ENCODE measurements around the gene HARS2. TPM values are rescaled to one million over a fixed set of nuclear protein-coding genes. Genes with fewer than 3 reads are reported as not detected.
A peak's percentile ranks its signal among the peaks of the same experiment; 100 is the strongest.
"Not testable (repeated sequence)": the region's sequence is repeated elsewhere in the genome, so short reads cannot be mapped to it uniquely, and the experiment has no call there.

The HARS2 gene
- total RNA-seq, 2 donors from 2014 or later, result 19.2 TPM

DNA sequence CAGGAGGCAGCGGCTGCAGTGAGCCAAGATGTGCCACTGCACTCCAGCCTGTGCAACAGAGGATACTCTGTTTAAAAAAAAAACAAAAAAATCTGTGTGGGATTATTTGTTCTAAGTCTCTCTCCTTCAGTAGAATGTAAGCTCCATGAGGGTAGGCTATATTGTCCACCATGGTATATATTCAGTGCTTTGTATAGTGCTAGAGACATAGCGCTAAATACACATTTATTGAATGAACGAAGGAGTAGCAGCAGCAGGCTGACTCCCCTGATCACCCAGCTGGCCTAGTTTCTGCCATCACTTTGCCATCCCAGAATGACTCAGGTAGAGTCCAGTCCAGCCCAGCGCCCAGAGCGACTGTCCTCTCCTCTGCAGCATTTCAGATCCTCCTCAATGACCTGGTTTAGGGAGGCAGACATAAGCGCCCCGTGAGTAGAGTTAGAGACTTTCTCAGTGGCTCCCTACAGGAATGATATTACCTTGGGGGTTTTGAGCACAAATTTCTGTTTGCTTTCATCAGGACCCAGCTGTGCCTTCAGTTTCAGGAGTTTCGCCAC, 801 bp upstream of the HARS2 start:
- DNase-seq (no peak), ATAC-seq (peak in 1 of 2 donors; percentile 1)
- intact Hi-C loops (cut with DNase I), result loop anchor here in 1 of 2 donors (2.0 kb wide), 1 partner anchor 26 kb away; the partner anchor contains the start of gene WDR55

DNA sequence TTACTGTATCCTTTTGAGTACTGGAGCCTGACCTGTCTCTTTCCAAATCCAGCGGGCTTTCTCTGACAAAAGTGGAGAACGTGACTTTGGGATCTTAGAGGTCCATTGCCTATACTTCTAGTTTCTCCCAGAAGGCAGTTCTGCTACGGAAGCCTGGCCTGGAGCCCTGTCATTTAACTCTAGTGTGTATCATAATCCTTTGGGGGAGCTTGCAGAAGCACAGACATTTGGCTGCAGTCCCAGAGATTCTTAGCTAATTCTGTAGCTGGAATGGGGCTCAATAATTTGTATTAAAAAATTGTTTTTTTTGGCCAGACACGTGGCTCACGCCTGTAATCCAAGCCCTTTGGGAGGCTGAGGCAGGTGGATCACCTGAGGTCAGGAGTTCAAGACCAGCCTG, 3.0 kb downstream of the HARS2 start:
- intact Hi-C loops (cut with DNase I), result no loop called here
- DNase-seq, result no peak
- no peak for ATAC-seq

DNA sequence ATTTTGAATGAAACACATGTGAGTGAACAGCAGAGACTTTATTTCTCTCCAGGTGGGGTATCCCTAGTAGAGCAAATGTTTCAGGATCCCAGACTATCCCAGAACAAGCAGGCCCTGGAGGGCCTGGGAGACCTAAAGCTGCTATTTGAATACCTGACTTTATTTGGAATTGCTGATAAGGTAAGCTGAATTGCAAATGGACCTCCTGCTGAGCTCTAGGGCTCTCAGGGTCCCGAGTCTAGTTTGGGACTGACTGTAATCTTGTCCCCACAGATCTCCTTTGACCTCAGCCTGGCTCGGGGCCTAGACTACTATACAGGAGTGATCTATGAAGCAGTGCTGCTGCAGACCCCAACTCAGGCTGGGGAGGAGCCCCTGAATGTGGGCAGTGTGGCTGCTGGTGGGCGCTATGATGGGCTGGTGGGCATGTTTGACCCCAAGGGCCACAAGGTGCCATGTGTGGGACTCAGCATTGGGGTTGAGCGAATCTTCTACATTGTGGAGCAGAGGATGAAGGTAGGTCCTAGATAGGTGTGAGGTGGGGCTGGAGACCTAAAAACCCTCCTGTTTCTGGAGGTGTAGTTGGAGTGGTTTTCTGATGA, 5.7 kb downstream of the HARS2 start:
- DNase-seq (no peak), ATAC-seq (no peak)
- intact Hi-C loops (cut with DNase I), result no loop called here

DNA sequence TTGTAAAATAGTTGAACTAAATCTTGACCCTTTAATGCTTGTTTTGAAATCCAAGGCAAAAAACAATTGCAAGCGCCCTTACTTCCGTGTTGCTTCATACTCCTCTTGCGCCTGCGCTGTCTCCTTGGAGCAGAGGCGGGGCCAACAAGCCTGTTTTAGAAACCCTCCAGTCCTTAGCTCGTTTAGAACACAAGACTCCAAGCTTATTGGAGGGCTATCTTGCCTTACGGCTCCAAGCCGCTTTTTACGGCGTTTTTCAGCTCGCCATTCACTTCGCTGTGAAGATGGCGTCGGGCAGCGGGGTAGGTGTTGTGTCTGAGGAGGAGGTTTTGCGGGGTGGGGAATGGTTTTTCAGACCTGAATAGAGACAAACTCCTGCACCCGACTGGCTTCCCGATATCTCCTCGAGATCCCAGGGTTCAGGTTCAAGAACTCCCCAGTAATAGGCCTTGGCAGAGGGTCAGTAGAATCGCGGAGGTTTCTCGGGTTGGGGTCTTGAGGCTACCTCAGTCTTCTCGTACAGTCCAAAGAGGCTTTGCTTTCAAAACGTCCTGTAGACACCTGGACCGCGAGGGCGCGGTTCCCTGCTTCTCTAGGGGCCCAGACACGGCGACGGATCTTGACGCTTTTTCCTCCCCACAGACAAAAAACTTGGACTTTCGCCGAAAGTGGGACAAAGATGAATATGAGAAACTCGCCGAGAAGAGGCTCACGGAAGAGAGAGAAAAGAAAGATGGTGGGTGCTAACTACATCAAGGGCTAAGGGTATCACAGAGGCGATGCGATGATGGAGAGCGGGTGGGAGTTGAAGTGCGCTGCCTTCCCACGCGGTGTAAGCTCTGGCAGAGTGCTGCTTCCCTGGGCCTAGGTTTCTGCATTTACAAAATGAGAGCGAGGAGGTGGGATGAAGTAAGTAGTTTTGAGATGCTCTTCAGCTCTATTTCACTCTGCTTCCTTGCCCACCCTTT, 9.2 kb downstream of the HARS2 start, which contains the start of gene ZMAT2:
TSS of gene ZMAT2 (plus strand) at position 271 of the 968 bp plus-strand sequence. CDS start at position 285, 14 bp downstream.
- peak; percentile 99 to 100 for ATAC-seq
- peak; percentile 95 for DNase-seq
- intact Hi-C loops (cut with DNase I), result no loop called here

DNA sequence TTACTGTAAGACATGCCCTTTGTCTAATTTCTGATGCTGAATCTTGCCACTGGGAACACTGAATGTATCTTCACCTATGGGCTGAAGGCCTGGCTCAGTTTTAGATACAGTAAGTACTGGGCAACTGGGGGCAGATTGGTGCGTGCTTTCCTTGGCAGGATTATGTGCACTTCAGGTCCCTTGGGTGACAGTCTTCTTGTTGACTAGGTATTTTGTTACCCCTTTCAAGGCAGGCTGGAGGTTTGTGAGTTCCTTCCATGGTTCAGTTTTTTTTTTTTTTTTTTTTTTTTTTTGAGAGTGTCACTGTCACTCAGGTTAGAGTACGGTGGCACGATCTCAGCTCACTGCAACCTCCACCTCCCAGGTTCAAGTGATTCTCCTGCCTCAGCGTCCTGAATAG, 16.6 kb downstream of the HARS2 start:
- DNase-seq (no peak), ATAC-seq (no peak)
- intact Hi-C loops (cut with DNase I), result no loop called here

DNA sequence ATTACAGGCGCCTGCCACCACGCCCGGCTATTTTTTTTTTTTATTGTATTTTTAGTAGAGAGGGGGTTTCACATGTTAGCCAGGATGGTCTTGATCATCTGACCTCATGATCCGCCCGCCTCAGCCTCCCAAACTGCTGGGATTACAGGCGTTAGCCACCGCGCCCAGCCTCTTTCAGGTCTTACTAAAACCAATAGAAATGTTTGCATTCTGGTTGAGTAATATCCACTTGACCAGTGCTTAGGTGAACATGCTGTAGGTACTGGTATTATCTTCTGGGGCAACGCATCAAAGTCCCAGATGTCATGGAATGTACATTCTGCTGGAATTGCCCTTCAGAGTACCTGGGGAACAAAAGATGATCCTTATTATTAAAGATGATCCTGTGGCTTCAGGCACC, 17.5 kb downstream of the HARS2 start:
- intact Hi-C loops (cut with DNase I); DNase-seq; ATAC-seq: not testable (repeated sequence)

DNA sequence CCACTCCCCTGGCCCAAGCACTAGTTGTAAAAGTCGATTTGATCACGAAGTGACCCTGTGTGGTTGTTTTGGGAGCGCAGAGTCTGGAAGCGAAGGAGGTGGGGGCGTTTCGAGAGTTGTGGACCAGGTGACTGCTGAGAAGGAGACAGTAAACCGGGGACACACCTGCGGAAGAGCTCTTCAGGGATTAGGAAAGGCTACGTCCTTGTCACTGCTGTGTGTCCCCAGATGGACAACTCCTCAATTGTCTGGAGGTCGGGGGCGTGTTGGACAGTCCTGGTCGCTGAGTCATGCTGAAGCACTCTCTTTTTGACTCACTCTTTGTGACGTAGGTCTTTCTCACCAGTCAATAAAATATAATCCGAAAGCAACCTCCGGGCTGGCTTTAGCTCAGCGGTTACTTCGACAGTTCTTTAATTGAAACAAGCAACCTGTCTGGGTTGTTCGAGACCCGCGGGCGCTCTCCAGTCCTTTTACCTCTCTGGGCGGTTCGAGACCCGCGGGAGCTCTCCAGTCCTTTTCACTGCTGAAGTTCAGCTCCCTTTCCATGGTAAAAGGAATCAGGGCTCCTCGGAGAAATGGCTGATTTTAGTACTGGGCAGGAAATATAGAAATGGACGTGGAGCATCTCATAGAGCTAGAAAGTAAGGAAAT, 19.8 kb downstream of the HARS2 start:
- peak; percentile 89 for DNase-seq
- peak; percentile 93 to 97 for ATAC-seq
- intact Hi-C loops (cut with DNase I), result no loop called here

DNA sequence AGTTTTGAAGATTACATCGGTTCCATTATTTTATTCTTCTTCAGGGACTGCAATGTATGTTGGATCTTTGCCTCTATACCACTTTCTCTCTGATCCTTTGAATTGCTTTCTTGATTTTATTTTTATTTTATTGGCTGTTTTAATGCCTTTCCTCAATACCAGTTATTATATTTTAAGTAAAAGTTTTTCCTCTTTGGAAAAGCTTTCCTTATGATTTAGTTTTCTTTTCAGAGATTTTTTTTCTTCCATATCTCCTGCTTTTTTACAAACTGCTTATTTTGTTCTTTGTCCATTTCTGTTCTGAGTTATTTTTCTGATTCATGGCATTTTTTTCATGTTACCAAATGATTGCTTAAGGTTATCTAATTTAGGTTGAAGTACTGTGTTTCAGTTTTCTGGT, 20.5 kb downstream of the HARS2 start:
- intact Hi-C loops (cut with DNase I), result no loop called here
- no peak for DNase-seq
- ATAC-seq, result no peak

DNA sequence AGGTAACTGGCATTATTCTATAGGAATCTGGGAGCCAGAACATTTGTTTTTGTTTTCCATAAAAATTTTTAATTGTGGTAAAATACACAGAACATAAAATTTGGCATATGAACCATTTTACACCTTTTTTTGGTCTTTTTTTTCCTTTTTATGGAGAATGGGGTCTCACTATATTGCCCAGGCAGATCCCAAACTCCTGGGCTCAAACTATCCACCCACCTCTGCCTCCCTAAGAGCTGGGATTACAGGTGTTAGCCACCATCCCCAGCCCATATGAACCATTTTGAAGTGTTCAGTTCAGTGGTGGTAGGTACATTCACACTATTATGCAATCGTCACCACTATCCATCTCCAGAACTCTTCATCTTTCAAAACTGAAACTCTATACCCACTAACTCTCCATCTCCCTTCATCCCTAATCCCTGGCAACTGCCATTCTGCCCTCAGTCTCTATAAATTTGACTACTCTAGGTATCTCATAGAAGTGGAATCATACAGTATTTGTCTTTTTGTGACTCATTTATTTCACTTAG, 22.4 kb downstream of the HARS2 start:
- intact Hi-C loops (cut with DNase I), result no loop called here
- DNase-seq, result no peak
- ATAC-seq, result no peak

DNA sequence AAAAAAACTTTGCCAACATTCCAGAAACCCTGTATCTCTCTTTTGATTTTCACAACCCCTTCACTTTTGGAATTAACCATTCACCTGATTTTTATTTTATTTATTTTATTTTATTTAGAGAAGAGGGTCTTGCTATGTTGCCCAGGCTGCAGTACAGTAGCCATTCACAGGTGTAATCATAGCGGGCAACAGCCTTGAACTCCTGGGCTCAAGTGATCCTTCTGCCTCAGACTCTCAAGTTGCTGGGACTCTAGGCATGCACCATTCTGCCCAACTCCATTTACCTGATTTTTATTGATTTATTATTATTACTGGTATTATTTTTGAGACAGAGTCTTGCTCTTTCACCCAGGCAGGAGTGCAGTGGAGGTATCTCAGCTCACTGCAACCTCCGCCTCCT, 25.0 kb downstream of the HARS2 start:
- ATAC-seq; DNase-seq; intact Hi-C loops (cut with DNase I): not testable (repeated sequence)

DNA sequence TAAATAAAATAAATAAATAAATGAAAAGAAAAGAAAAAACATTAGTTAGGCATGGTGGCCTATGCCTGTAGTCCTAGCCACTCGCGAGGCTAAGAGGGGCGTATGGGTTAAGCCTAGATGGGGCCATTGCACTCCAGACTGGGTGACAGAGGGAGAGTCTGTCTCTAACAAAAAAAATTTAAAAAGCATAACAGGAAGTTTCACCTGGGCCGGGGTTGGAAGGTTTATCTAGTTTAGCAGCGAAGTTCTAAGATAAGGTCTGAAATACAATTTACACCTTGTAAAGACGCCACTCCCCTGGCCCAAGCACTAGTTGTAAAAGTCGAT, 27.0 kb downstream of the HARS2 start:
- intact Hi-C loops (cut with DNase I), result no loop called here
- no peak for ATAC-seq
- DNase-seq, result no peak

DNA sequence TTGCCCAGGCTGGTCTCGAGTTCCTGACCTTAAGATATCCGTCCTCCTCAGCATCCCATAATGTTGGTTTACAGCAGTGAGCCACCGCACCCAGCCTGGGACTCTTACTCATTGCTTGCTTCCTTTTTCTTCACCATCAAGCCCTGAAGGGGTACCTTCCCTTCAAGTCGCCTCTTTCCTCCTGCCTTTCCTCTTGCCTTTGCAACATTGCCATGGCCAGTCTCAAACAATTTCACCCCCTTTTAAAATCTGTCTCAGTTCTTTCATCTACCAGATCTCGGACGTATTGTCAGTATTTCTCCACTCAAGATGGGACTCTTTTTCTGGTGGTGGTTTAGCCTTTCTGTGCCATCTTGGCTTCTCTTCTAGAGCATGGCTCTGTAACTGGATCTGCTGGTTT, 29.5 kb downstream of the HARS2 start:
- intact Hi-C loops (cut with DNase I); DNase-seq; ATAC-seq: not testable (repeated sequence)

DNA sequence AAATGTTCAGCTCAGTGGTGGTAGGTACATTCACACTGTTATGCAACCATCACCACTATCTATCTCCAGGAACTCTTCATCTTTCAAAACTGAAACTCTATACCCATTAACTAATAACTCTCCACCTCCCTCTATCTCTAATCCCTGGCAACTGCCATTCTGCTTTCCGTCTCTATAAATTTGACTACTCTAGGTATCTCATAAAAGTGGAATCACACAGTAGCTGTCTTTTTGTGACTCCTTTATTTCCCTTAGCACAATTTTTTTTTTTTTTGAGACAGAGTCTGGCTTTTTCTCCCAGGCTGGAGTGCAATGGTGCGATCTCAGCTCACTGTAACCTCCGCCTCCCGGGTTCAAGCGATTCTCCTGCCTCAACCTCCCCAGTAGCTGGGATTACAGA, 30.1 kb downstream of the HARS2 start:
- intact Hi-C loops (cut with DNase I); DNase-seq; ATAC-seq: not testable (repeated sequence)

DNA sequence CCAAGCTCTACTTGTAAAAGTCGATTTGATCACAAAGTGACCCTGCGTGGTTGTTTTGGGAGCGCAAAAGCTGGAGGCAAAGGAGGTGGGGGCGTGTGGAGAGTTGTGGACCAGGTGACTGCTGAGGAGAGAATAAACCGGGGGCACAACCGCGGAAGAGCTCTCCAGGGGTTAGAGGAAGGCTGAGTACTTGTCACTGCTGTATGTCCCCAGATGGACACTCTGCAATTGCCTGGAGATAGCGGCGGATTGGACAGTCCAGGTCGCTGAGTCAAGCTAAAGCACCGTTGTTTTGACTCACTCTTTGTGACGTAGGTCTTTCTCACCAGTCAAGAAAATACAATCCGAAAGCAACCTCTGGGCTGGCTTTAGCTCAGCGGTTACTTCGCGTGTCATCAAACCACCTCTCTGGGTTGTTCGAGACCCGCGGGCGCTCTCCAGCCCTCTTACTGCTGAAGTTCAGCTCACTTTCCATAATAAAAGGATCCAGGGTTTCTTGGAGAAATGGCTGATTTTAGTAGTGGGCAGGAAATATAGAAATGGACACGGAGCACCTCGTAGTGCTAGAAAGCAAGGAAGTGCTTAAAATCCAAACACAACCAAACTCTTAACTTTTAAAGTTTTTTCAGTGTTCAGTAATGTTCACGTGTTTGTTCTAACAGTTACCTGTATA, 34.7 kb downstream of the HARS2 start:
- ATAC-seq (peak; percentile 72 to 97), DNase-seq (peak; percentile 47)
- intact Hi-C loops (cut with DNase I), result no loop called here

DNA sequence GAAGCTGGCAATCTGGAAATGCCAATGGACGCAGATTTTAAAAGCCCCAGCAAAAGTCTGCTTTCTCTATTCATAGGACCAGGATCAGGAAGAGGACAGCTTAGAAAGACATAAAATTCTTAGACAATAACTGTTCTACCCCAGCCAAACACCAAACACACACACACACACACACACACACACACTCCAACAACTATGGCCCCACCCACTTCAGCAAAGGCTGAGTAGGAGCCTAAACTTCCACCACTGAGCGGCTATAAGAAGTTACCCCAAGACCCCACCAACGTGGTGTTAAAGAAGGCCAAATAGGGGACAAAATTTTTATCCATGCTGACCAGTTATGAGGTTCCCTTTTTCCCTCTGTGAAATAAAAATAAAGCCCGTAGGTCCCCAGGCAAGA, 41.8 kb downstream of the HARS2 start:
- intact Hi-C loops (cut with DNase I), result no loop called here
- ATAC-seq (no peak), DNase-seq (no peak)

DNA sequence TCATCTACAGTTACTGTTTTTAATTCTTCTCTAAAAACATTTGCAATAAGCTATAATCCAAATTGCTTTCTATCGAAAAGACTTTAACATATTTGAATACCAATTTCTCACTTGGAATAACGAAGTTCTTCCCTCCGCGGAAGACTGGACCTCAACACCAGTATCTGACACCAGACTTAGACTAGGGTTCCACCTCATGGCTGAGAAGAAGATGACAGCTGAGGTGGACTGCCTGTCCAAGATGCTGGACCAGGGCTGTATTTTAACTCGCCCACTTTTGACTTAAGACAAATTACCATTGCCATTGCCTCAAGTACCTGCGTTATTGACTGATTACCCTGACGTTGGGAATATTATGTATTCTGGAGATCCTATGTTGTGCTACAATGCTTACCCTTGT, 43.1 kb downstream of the HARS2 start:
- ATAC-seq (peak in 1 of 2 donors; percentile 54), DNase-seq (no peak)
- intact Hi-C loops (cut with DNase I), result no loop called here

DNA sequence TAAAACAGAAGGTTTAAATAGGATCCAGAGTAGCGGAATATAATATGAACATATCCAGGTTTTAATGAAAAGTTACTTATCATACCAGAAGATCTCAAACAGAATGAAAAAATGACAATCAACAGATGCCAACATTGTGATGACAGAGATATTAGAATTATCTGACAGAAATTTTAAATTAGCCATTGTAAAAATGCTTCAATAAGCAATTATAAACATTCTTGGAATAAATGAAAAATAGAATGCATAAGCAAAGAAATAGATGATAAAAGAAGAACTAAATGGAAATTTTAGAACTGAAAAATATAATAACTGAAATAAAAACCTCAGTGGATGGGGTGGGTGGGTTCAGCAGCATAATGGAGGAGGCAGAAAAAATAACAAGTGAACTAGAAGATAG, 46.2 kb downstream of the HARS2 start:
- no peak for DNase-seq
- intact Hi-C loops (cut with DNase I), result no loop called here
- ATAC-seq, result no peak

DNA sequence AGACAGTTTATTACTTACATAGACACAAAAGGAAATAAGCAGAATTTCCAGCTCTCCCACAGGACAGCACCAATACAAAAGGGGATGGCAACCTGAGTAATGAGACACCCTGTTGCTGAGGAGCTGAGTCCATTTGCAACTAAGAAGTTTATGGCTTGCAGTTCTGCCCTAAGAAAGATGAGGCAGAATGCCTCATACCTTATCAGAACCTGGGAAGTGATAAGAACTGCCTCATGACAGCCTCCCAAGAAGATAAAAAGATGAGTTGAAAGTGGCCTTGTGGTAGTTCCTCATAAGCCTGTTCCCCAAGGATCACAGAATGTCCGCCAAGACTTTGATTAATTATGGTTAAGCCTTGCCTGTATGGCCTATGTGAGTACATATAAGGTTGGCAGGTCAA, 50.7 kb downstream of the HARS2 start:
- no peak for ATAC-seq
- DNase-seq, result no peak
- intact Hi-C loops (cut with DNase I), result no loop called here

All from left cardiac atrium (tissue), 4 donors.